ENCODE results near the gene PWWP2B. TPM values are rescaled to one million over a fixed set of nuclear protein-coding genes. Genes with fewer than 3 reads are reported as not detected.

The PWWP2B gene
- total RNA-seq, 6 experiments from 2014 or later, result 3.0 to 12.2 (median 5.1) TPM

GRCh38 chr10:132411561-132412253, 14.7 kb downstream of the PWWP2B start:
- intact Hi-C loops (cut with DNase I), result no loop called here
- no peak for TF ChIP-seq POLR2A (IDR thresholded peaks at IDR 0.05)
- no peak for TF ChIP-seq CTCF (IDR thresholded peaks at IDR 0.05)
- no peaks in the 10 kb centered on the region for H3K27me3 ChIP-seq
- H3K36me3 ChIP-seq, result no peaks in the 10 kb centered on the region
- DNase-seq, result no peak
- H3K4me1 ChIP-seq, result peaks cover 0 to 9% (median 2%) of the 10 kb centered on the region in 4 donors
- 53% methylated on average over 16 of the region's 23 CpGs for WGBS (ENCODE audit: insufficient coverage, low coverage, low lambda C conversion rate, missing lambda C conversion rate)
- H3K4me3 ChIP-seq, result no peak overlapping the region
- peak overlapping the region; percentile 21 to 60 (median 53) for H3K27ac ChIP-seq
- peak; percentile 30 to 42 (median 36) for ATAC-seq
- no peaks in the 10 kb centered on the region for H3K9me3 ChIP-seq

GRCh38 chr10:132412316-132413192, 15.6 kb downstream of the PWWP2B start:
- WGBS (ENCODE audit: insufficient coverage, low coverage, low lambda C conversion rate, missing lambda C conversion rate), result 65% methylated on average over 6 of the region's 29 CpGs
- peaks cover 0 to 5% (median 1%) of the 10 kb centered on the region in 4 donors for H3K4me1 ChIP-seq
- ATAC-seq (no peak), DNase-seq (no peak)
- H3K27ac ChIP-seq, result peak overlapping the region; percentile 21 to 60 (median 53)
- TF ChIP-seq POLR2A (IDR thresholded peaks at IDR 0.05) (no peak), CTCF (IDR thresholded peaks at IDR 0.05) (no peak)
- H3K9me3 ChIP-seq, result no peaks in the 10 kb centered on the region
- H3K36me3 ChIP-seq, result no peaks in the 10 kb centered on the region
- intact Hi-C loops (cut with DNase I), result no loop called here
- H3K4me3 ChIP-seq, result no peak overlapping the region
- no peaks in the 10 kb centered on the region for H3K27me3 ChIP-seq

GRCh38 chr10:132413226-132414205, 16.5 kb downstream of the PWWP2B start:
- peaks cover 0 to 5% (median 0%) of the 10 kb centered on the region in 4 donors for H3K4me1 ChIP-seq
- TF ChIP-seq CTCF (IDR thresholded peaks at IDR 0.05) (no peak), POLR2A (IDR thresholded peaks at IDR 0.05) (no peak)
- ATAC-seq, result peak in 2 of 4 donors; percentile 10 to 15
- no peaks in the 10 kb centered on the region for H3K36me3 ChIP-seq
- no peak for DNase-seq
- H3K27ac ChIP-seq, result peak overlapping the region in 1 of 3 donors; percentile 53
- no peaks in the 10 kb centered on the region for H3K9me3 ChIP-seq
- H3K4me3 ChIP-seq, result no peak overlapping the region
- intact Hi-C loops (cut with DNase I), result no loop called here
- 78% methylated on average over 14 of the region's 32 CpGs for WGBS (ENCODE audit: insufficient coverage, low coverage, low lambda C conversion rate, missing lambda C conversion rate)
- H3K27me3 ChIP-seq, result no peaks in the 10 kb centered on the region

- WGBS (ENCODE audit: insufficient coverage, low coverage, low lambda C conversion rate, missing lambda C conversion rate), result 97% methylated on average over 12 of the region's 21 CpGs
Observed at GRCh38 chr10:132414402-132415016, 17.5 kb downstream of the PWWP2B start.

More at GRCh38 chr10:132414402-132415016, 17.5 kb downstream of the PWWP2B start:
- no peaks in the 10 kb centered on the region for H3K36me3 ChIP-seq
- intact Hi-C loops (cut with DNase I), result no loop called here
- ATAC-seq, result no peak
- no peak for DNase-seq
- peaks cover 0 to 5% (median 0%) of the 10 kb centered on the region in 4 donors for H3K4me1 ChIP-seq
- H3K27me3 ChIP-seq, result no peaks in the 10 kb centered on the region
- H3K9me3 ChIP-seq, result no peaks in the 10 kb centered on the region
- TF ChIP-seq CTCF (IDR thresholded peaks at IDR 0.05) (no peak), POLR2A (IDR thresholded peaks at IDR 0.05) (no peak)
- H3K4me3 ChIP-seq, result no peak overlapping the region
- no peak overlapping the region for H3K27ac ChIP-seq
